HCT116 (cell line): Measurements from ENCODE around the gene TNS3. TPM values are rescaled to one million over a fixed set of nuclear protein-coding genes. Genes with fewer than 3 reads are reported as not detected.

ENCODE experiments used
- ATAC-seq: fragments of 200-7000 bp; cut with Tn5 transposase; 2 replicates; pipeline ENCODE4 v1.9.1; 2020; ENCODE audit warnings: mild to moderate bottlenecking, moderate library complexity
- BruUV-seq: library from RNA; stranded (reverse); fragments of 400-500 nt; replicated peaks from 2 replicates; lab custom pipeline; 2021; lab: Mats Ljungman, UMichigan
- CTCF ChIA-PET: fragments of 300-600 bp; sonication (Branson Sonifier 250); formaldehyde crosslinking; loops from one replicate; lab custom pipeline; 2021; ENCODE audit warnings: antibody characterized with exemption; lab: Charles Lee
- POLR2A ChIA-PET: fragments of 300-600, 350-600 bp; sonication (Branson Sonifier 250); formaldehyde crosslinking; loops from one replicate; lab custom pipeline; 2021; ENCODE audit warnings: antibody characterized with exemption; lab: Charles Lee
- RAD21 ChIA-PET, 2 experiments: fragments of 300-600 bp; sonication (Branson Sonifier 250); formaldehyde crosslinking; loops; one replicate each; lab custom pipeline; 2023; ENCODE audit warnings: low total read pairs in 2 of 2; ENCODE audit not compliant: uncharacterized antibody in 2 of 2, unreplicated experiment in 2 of 2, low non-redundant PET in 1 of 2; lab: Charles Lee
- DNase-seq: peaks from one replicate; pipeline ENCODE4 v3.0.0-alpha.2; 2010; ENCODE audit warnings: low read depth, low spot score
- H2AFZ ChIP-seq: fragments of 200-600 bp; shearing (Covaris generic), sonication (generic); 2 replicates; pipeline ENCODE4 v1.6.1; 2017; ENCODE audit warnings: low read depth, mixed run types, mixed read lengths, antibody characterized with exemption, low read length; ENCODE audit not compliant: poor library complexity, severe bottlenecking
- H3K27ac ChIP-seq: 2 replicates; pipeline ENCODE4 v1.5.1; 2012; ENCODE audit warnings: low read depth, low read length
- H3K27me3 ChIP-seq: fragments of 200-600 bp; sonication (generic); 2 replicates; pipeline ENCODE4 v1.6.1; 2016; ENCODE audit warnings: mixed run types, low read length, mixed read lengths; ENCODE audit not compliant: insufficient read depth
- H3K36me3 ChIP-seq, 2 experiments: fragments of 200-500 bp in 1 of 2; fragments of 200-600 bp in 1 of 2; sonication (Bioruptor generic) in 1 of 2; sonication (generic) in 1 of 2; 2 replicates each; pipeline versions ENCODE4 v1.5.1 to v1.6.1; 2014 to 2016; ENCODE audit warnings: low read length in 2 of 2, inconsistent platforms in 1 of 2, mixed read lengths in 1 of 2, mixed run types in 1 of 2; ENCODE audit not compliant: insufficient read depth in 2 of 2, control insufficient read depth in 1 of 2
- H3K4me1 ChIP-seq, 2 experiments: fragments of 200-600 bp in 1 of 2; sonication (generic) in 1 of 2; 2 replicates each; pipeline versions ENCODE4 v1.5.1 to v1.6.1; 2012 to 2017; ENCODE audit warnings: low read length in 2 of 2, inconsistent platforms in 1 of 2, mild to moderate bottlenecking in 1 of 2, mixed read lengths in 1 of 2, mixed run types in 1 of 2, moderate library complexity in 1 of 2; ENCODE audit not compliant: insufficient read depth in 2 of 2, control insufficient read depth in 1 of 2
- H3K4me2 ChIP-seq: fragments of 200-600 bp; sonication (generic); 2 replicates; pipeline ENCODE4 v1.6.1; 2017; ENCODE audit warnings: mixed run types, low read length, mixed read lengths
- H3K4me3 ChIP-seq, 2 experiments: fragments of 200-600 bp in 1 of 2; sonication (generic) in 1 of 2; replicated peaks in 1 of 2; 2 replicates each; pipeline ENCODE4 v1.5.1; 2011 to 2016; ENCODE audit warnings: low read length in 2 of 2, control low read depth in 1 of 2, low read depth in 1 of 2, mild to moderate bottlenecking in 1 of 2, mixed read lengths in 1 of 2, mixed run types in 1 of 2
- H3K79me2 ChIP-seq: fragments of 200-600 bp; sonication (generic); 2 replicates; pipeline ENCODE4 v1.6.1; 2017; ENCODE audit warnings: mild to moderate bottlenecking, mixed run types, low read length, moderate library complexity, mixed read lengths; ENCODE audit not compliant: insufficient read depth
- H3K9ac ChIP-seq: fragments of 200-600 bp; sonication (generic); 2 replicates; pipeline ENCODE4 v1.6.1; 2016; ENCODE audit warnings: low read length, mixed read lengths
- H3K9me2 ChIP-seq: fragments of 200-600 bp; sonication (generic), shearing (Covaris generic); 2 replicates; pipeline ENCODE4 v1.6.1; 2017; ENCODE audit warnings: mixed run types, mild to moderate bottlenecking, moderate library complexity; ENCODE audit not compliant: insufficient read depth
- H3K9me3 ChIP-seq, 2 experiments: fragments of 200-500 bp in 1 of 2; fragments of 200-600 bp in 1 of 2; sonication (Bioruptor generic) in 1 of 2; sonication (generic) in 1 of 2; 2 replicates each; pipeline ENCODE4 v1.6.1; 2014 to 2017; ENCODE audit warnings: low read length in 2 of 2, mixed read lengths in 2 of 2, inconsistent platforms in 1 of 2, low read depth in 1 of 2, mild to moderate bottlenecking in 1 of 2, mixed run types in 1 of 2, moderate library complexity in 1 of 2; ENCODE audit not compliant: control insufficient read depth in 1 of 2, insufficient read depth in 1 of 2
- H4K20me1 ChIP-seq: fragments of 200-600 bp; sonication (generic), shearing (Covaris generic); 2 replicates; pipeline ENCODE4 v1.6.1; 2017; ENCODE audit warnings: mixed run types, mild to moderate bottlenecking, moderate library complexity; ENCODE audit not compliant: insufficient read depth
- CBX3 ChIP-seq: IDR thresholded peaks from 2 replicates; pipeline ENCODE4 v1.6.1; 2012; ENCODE audit warnings: low read depth
- CEBPB ChIP-seq: IDR thresholded peaks from 2 replicates; pipeline ENCODE4 v1.6.1; 2012; ENCODE audit warnings: low read depth
- CTCF ChIP-seq, 3 experiments: fragments of 200-600 bp in 1 of 3; sonication (generic) in 1 of 3; IDR thresholded peaks in 2 of 3; conservative IDR thresholded peaks in 1 of 3; 2 replicates each; pipeline ENCODE4 v1.5.1; 2012 to 2017; ENCODE audit warnings: low read depth in 2 of 3, low read length in 2 of 3, antibody characterized with exemption in 1 of 3, borderline replicate concordance in 1 of 3, control low read depth in 1 of 3, mild to moderate bottlenecking in 1 of 3, mixed read lengths in 1 of 3, mixed run types in 1 of 3, moderate library complexity in 1 of 3; ENCODE audit not compliant: insufficient read depth in 1 of 3
- EGR1 ChIP-seq: IDR thresholded peaks from 2 replicates; pipeline ENCODE4 v1.6.1; 2012; ENCODE audit warnings: low read depth
- ELF1 ChIP-seq: IDR thresholded peaks from 2 replicates; pipeline ENCODE4 v1.6.1; 2012; ENCODE audit warnings: low read depth, borderline replicate concordance
- EZH2 ChIP-seq: fragments of 200-600 bp; sonication (generic); IDR thresholded peaks from 2 replicates; pipeline ENCODE4 v1.6.1; 2017; ENCODE audit warnings: antibody characterized with exemption, mixed run types
- EZH2phosphoT487 ChIP-seq: fragments of 200-600 bp; IDR thresholded peaks from 2 replicates; pipeline ENCODE4 v1.6.1; 2018; ENCODE audit warnings: antibody characterized with exemption, borderline replicate concordance
- MAX ChIP-seq: IDR thresholded peaks from 2 replicates; pipeline ENCODE4 v1.6.1; 2012
- POLR2AphosphoS5 ChIP-seq: IDR thresholded peaks from 2 replicates; pipeline ENCODE4 v1.6.1; 2011; ENCODE audit warnings: mild to moderate bottlenecking, low read depth, low read length, moderate library complexity
- RAD21 ChIP-seq: IDR thresholded peaks from 2 replicates; pipeline ENCODE4 v1.6.1; 2012; ENCODE audit warnings: low read depth, mild to moderate bottlenecking
- REST ChIP-seq: IDR thresholded peaks from 2 replicates; pipeline ENCODE4 v1.6.1; 2012; ENCODE audit warnings: low read depth
- SIN3A ChIP-seq: IDR thresholded peaks from 2 replicates; pipeline ENCODE4 v1.6.1; 2012; ENCODE audit warnings: low read depth
- SP1 ChIP-seq: IDR thresholded peaks from 2 replicates; pipeline ENCODE4 v1.6.1; 2012; ENCODE audit warnings: low read depth
- TCF7L2 ChIP-seq: IDR thresholded peaks from 2 replicates; pipeline ENCODE4 v1.7.0; 2011; ENCODE audit warnings: borderline replicate concordance, inconsistent platforms; ENCODE audit not compliant: insufficient read depth, insufficient read length; ENCODE audit errors: extremely low read depth
- YY1 ChIP-seq: IDR thresholded peaks from 2 replicates; pipeline ENCODE4 v1.6.1; 2011; ENCODE audit warnings: low read length, low read depth, moderate library complexity, mild to moderate bottlenecking; ENCODE audit not compliant: insufficient replicate concordance; ENCODE audit errors: extremely low read depth
- ZBTB33 ChIP-seq: IDR thresholded peaks from 2 replicates; pipeline ENCODE4 v1.6.1; 2011; ENCODE audit warnings: mild to moderate bottlenecking, low read length, moderate library complexity; ENCODE audit not compliant: insufficient replicate concordance; ENCODE audit errors: extremely low read depth
- ZFX ChIP-seq: fragments of 450-650 bp; IDR thresholded peaks from 2 replicates; pipeline ENCODE4 v1.6.1; 2017
- ZNF274 ChIP-seq: fragments of 200-500 bp; sonication (Bioruptor generic); IDR thresholded peaks from 2 replicates; pipeline ENCODE4 v1.6.1; 2014; ENCODE audit warnings: mild to moderate bottlenecking, low read depth, low read length, inconsistent platforms
- intact Hi-C: fragments of 100-400 bp; cut with micrococcal nuclease; formaldehyde crosslinking; loops from 2 replicates; pipeline ENCODE4 v1.10.0; 2022
- total RNA-seq: library from RNA; stranded (reverse); gene quantifications from one replicate; pipeline ENCODE4 v1.2.1, GENCODE V29; 2021; ENCODE audit not compliant: unreplicated experiment

TNS3 gene
- total RNA-seq, 1 experiment from 2014 or later = 9.1 TPM

GRCh38 chr7:47360301-47360900 lies 221.5 kb downstream of the TNS3 start:
- Histone ChIP-seq H3K9me3 (no peaks in the 10 kb centered on the region), H3K79me2 (no peaks in the 10 kb centered on the region), H3K4me1 (peaks cover 13% of the 10 kb centered on the region in 2 experiments), H4K20me1 (no peaks in the 10 kb centered on the region), H3K4me3 (no peak overlapping the region), H3K36me3 (no peaks in the 10 kb centered on the region), H2AFZ (no peak overlapping the region), H3K4me2 (no peak overlapping the region), H3K9ac (no peak overlapping the region), H3K27ac (no peak overlapping the region), H3K9me2 (no peaks in the 10 kb centered on the region), H3K27me3 (no peaks in the 10 kb centered on the region)
- RAD21 ChIA-PET = no interaction called here
- intact Hi-C loops = no loop called here
- TF ChIP-seq YY1 = no peak
- TF ChIP-seq MAX = no peak
- no peak for TF ChIP-seq ZFX
- no peak for TF ChIP-seq ZNF274
- no peak for TF ChIP-seq EZH2phosphoT487
- TF ChIP-seq ZBTB33 = no peak
- no peak for TF ChIP-seq CTCF (IDR thresholded peaks at IDR 0.05 in 2 of 3, conservative IDR thresholded peaks at IDR 0.05 in 1 of 3; ENCODE audit: borderline replicate concordance in 1 of 3, insufficient read depth in 1 of 3, low read depth in 2 of 3, low read length in 2 of 3)
- TF ChIP-seq ELF1 = no peak
- no peak for TF ChIP-seq CEBPB
- TF ChIP-seq RAD21 = no peak
- TF ChIP-seq SP1 = no peak
- TF ChIP-seq EZH2 = no peak
- no peak for TF ChIP-seq EGR1
- TF ChIP-seq CBX3 = no peak
- no peak for TF ChIP-seq POLR2AphosphoS5
- no peak for TF ChIP-seq TCF7L2
- no peak for TF ChIP-seq SIN3A
- no peak for TF ChIP-seq REST
- ATAC-seq (no peak), DNase-seq (no peak)
- no TSS peak for BruUV-seq
- CTCF ChIA-PET = no interaction called here
- POLR2A ChIA-PET = no interaction called here
